ENCODE data around the gene FGFBP1. TPM values are rescaled to one million over a fixed set of nuclear protein-coding genes. Genes with fewer than 3 reads are reported as not detected.

The FGFBP1 gene
- total RNA-seq, 1 experiment from 2014 or later: not detected

DNA sequence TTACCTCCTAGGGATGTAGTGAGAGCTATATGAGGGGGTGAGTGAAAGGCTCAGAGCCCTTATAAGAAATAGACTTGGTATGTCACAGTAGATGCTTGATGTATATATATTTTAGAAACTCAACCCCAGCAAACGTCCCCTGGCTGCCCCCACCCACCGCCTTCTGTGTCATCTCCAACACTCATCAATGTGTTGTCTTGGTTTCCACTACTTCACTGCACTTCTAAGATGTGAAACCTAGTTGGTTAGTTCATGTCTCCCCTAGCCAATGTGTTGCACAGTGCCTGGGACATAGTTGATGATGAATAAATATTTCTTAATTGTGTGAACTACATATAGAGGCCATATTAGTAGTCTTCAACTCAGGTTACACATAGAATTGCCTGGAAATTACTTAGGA is 20.0 kb upstream of the FGFBP1 start:
- Mint-ChIP-seq H3K27ac (no peak overlapping the region), H3K27me3 (ENCODE audit: low read depth) (peaks cover under 1% of the 10 kb centered on the region)

More for the DNA sequence above, 20.0 kb upstream of the FGFBP1 start:
- Histone ChIP-seq H3K14ac (ENCODE audit: insufficient read depth, low read length) (no peak overlapping the region), H3K27ac (ENCODE audit: insufficient read length, low read depth, low read length) (no peak overlapping the region), H4K8ac (replicated peaks; ENCODE audit: insufficient read length, low read depth, low read length) (no peak overlapping the region), H2BK5ac (ENCODE audit: insufficient read length, low read length) (no peak overlapping the region), H3K18ac (ENCODE audit: insufficient read length, low read depth, low read length) (no peak overlapping the region), H4K91ac (ENCODE audit: insufficient read length, low read depth, low read length) (no peak overlapping the region), H2BK15ac (ENCODE audit: low read depth, low read length) (no peak overlapping the region), H2BK120ac (ENCODE audit: low read depth, low read length, poor library complexity, severe bottlenecking) (no peak overlapping the region), H2BK20ac (ENCODE audit: low read depth, low read length, poor library complexity, severe bottlenecking) (no peak overlapping the region), H2BK12ac (ENCODE audit: insufficient read length, low read depth, low read length) (no peak overlapping the region), H3K27me3 (ENCODE audit: insufficient read depth, low read length) (no peaks in the 10 kb centered on the region), H3K9me3 (ENCODE audit: control insufficient read depth, low read depth, low read length) (no peaks in the 10 kb centered on the region), H4K5ac (ENCODE audit: insufficient read length, low read depth, low read length) (no peak overlapping the region), H3K9ac (ENCODE audit: extremely low read depth, insufficient read length, low read length) (no peak overlapping the region), H3K4me2 (ENCODE audit: insufficient read depth, insufficient read length, low read length) (no peak overlapping the region), H2AFZ (ENCODE audit: low read length) (no peak overlapping the region), H4K20me1 (ENCODE audit: control insufficient read depth, insufficient read depth, insufficient read length) (no peaks in the 10 kb centered on the region), H2AK5ac (ENCODE audit: insufficient read length, low read length) (no peak overlapping the region), H3K23ac (ENCODE audit: insufficient read length, low read depth, low read length) (no peak overlapping the region), H3T11ph (ENCODE audit: low read length) (no peak overlapping the region), H3K56ac (ENCODE audit: insufficient read length, low read depth, low read length) (no peak overlapping the region), H3K79me2 (ENCODE audit: insufficient read depth, low read length) (no peaks in the 10 kb centered on the region), H3K79me1 (ENCODE audit: insufficient read depth, low read depth, low read length, poor library complexity, severe bottlenecking) (no peaks in the 10 kb centered on the region), H3K4ac (ENCODE audit: low read depth, low read length) (no peak overlapping the region), H3K23me2 (ENCODE audit: insufficient read length, low read depth, low read length, poor library complexity, severe bottlenecking) (no peaks in the 10 kb centered on the region), H3K4me1 (ENCODE audit: insufficient read depth, low read length) (peaks cover 3% of the 10 kb centered on the region; the same call in 1 of the 2 replicates)
- H3K4me3 Mint-ChIP-seq: no peak overlapping the region
- peaks cover 15 to 19% of the 10 kb centered on the region in 2 experiments for H3K9me3 Mint-ChIP-seq
- TF ChIP-seq, protein P1, sequence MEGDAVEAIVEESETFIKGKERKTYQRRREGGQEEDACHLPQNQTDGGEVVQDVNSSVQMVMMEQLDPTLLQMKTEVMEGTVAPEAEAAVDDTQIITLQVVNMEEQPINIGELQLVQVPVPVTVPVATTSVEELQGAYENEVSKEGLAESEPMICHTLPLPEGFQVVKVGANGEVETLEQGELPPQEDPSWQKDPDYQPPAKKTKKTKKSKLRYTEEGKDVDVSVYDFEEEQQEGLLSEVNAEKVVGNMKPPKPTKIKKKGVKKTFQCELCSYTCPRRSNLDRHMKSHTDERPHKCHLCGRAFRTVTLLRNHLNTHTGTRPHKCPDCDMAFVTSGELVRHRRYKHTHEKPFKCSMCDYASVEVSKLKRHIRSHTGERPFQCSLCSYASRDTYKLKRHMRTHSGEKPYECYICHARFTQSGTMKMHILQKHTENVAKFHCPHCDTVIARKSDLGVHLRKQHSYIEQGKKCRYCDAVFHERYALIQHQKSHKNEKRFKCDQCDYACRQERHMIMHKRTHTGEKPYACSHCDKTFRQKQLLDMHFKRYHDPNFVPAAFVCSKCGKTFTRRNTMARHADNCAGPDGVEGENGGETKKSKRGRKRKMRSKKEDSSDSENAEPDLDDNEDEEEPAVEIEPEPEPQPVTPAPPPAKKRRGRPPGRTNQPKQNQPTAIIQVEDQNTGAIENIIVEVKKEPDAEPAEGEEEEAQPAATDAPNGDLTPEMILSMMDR (conservative IDR thresholded peaks at IDR 0.05): no peak
- H3K36me3 Mint-ChIP-seq (ENCODE audit: insufficient read depth in 1 of 3, low read depth in 3 of 3): peaks cover 3 to 13% (median 8%) of the 10 kb centered on the region in 3 experiments; a peak in 6 of 7 replicates
- WGBS (ENCODE audit: extremely low coverage, insufficient read length, low lambda C conversion rate): no CpG with 5 or more reads among the region's 2 CpGs
- peaks cover 9 to 10% of the 10 kb centered on the region in 2 experiments for H3K4me1 Mint-ChIP-seq
- DNase-seq: no peak
